SK-N-SH (cell line): ENCODE measurements around the gene RAB22A. TPM values are rescaled to one million over a fixed set of nuclear protein-coding genes. Genes with fewer than 3 reads are reported as not detected.

Experiments
- CTCF ChIA-PET: fragments of 300-600, 350-600 bp; formaldehyde crosslinking; extraction: SDS; loops from one replicate; lab custom pipeline; 2021; lab: Yijun Ruan, JAX
- POLR2A ChIA-PET: fragments of 350-600 bp; sonication (Branson Sonifier 250); formaldehyde crosslinking; extraction: SDS; loops from one replicate; lab custom pipeline; 2020; ENCODE audit warnings: antibody characterized with exemption, inconsistent platforms; lab: Yijun Ruan, JAX
- DNase-seq: peaks from one replicate; pipeline ENCODE4 v3.0.0; 2012
- H2AFZ ChIP-seq: fragments of 200-600 bp; sonication (generic); 2 replicates; pipeline ENCODE4 v1.8.1; 2016; ENCODE audit warnings: antibody characterized with exemption, mild to moderate bottlenecking, low read depth
- H3F3A ChIP-seq: fragments of 200-600 bp; sonication (generic); replicated peaks from 2 replicates; pipeline ENCODE3; 2016; ENCODE audit warnings: antibody characterized with exemption, mild to moderate bottlenecking; ENCODE audit not compliant: insufficient read depth
- H3K27ac ChIP-seq, 2 experiments: fragments of 200-500 bp in 1 of 2; fragments of 200-600 bp in 1 of 2; sonication (Bioruptor generic) in 1 of 2; sonication (generic), shearing (Covaris generic) in 1 of 2; 2 replicates each; pipeline versions ENCODE4 v1.5.1 to v1.6.1; 2014 to 2016; ENCODE audit warnings: low read depth in 2 of 2, inconsistent platforms in 1 of 2, low read length in 1 of 2, mild to moderate bottlenecking in 1 of 2, mixed read lengths in 1 of 2
- H3K27me3 ChIP-seq: fragments of 200-600 bp; sonication (generic), shearing (Covaris generic); 2 replicates; pipeline ENCODE4 v1.6.1; 2016; ENCODE audit warnings: mixed run types; ENCODE audit not compliant: insufficient read depth
- H3K36me3 ChIP-seq, 2 experiments: fragments of 200-500 bp in 1 of 2; fragments of 200-600 bp in 1 of 2; sonication (Bioruptor generic) in 1 of 2; sonication (generic) in 1 of 2; replicated peaks in 1 of 2; 2 replicates each; pipeline versions ENCODE3 to v1.5.1; 2014 to 2016; ENCODE audit warnings: low read length in 1 of 2, mild to moderate bottlenecking in 1 of 2; ENCODE audit not compliant: insufficient read depth in 2 of 2, control insufficient read depth in 1 of 2
- H3K4me1 ChIP-seq, 2 experiments: fragments of 200-500 bp in 1 of 2; fragments of 200-600 bp in 1 of 2; sonication (Bioruptor generic) in 1 of 2; sonication (generic), shearing (Covaris generic) in 1 of 2; 2 replicates each; pipeline versions ENCODE4 v1.5.1 to v1.6.1; 2014 to 2016; ENCODE audit warnings: low read depth in 1 of 2, low read length in 1 of 2, mixed run types in 1 of 2; ENCODE audit not compliant: insufficient read depth in 2 of 2, control insufficient read depth in 1 of 2
- H3K4me2 ChIP-seq: fragments of 200-600 bp; sonication (generic), shearing (Covaris generic); 2 replicates; pipeline ENCODE4 v1.6.1; 2017; ENCODE audit warnings: mixed run types
- H3K4me3 ChIP-seq, 2 experiments: fragments of 200-500 bp in 1 of 2; fragments of 200-600 bp in 1 of 2; sonication (Bioruptor generic) in 1 of 2; sonication (generic), shearing (Covaris generic) in 1 of 2; 2 replicates each; pipeline versions ENCODE4 v1.5.1 to v1.8.1; 2014 to 2016; ENCODE audit warnings: low read depth in 2 of 2, inconsistent platforms in 1 of 2, low read length in 1 of 2, mild to moderate bottlenecking in 1 of 2, mixed read lengths in 1 of 2, moderate library complexity in 1 of 2
- H3K79me2 ChIP-seq: fragments of 200-600 bp; sonication (generic); 2 replicates; pipeline ENCODE4 v1.8.1; 2017; ENCODE audit warnings: mild to moderate bottlenecking; ENCODE audit not compliant: insufficient read depth
- H3K9ac ChIP-seq: fragments of 200-600 bp; sonication (generic); 2 replicates; pipeline ENCODE4 v1.6.1; 2017; ENCODE audit warnings: mixed run types
- H3K9me2 ChIP-seq: fragments of 200-600 bp; sonication (generic); 2 replicates; pipeline ENCODE4 v1.6.1; 2017; ENCODE audit warnings: mixed run types
- H3K9me3 ChIP-seq: fragments of 200-600 bp; sonication (generic); 2 replicates; pipeline ENCODE4 v1.6.1; 2017; ENCODE audit warnings: mixed run types, mild to moderate bottlenecking, moderate library complexity
- H4K20me1 ChIP-seq: fragments of 200-600 bp; sonication (generic); 2 replicates; pipeline ENCODE4 v1.6.1; 2017; ENCODE audit warnings: mild to moderate bottlenecking, mixed run types; ENCODE audit not compliant: insufficient read depth
- CHD2 ChIP-seq: fragments of 150-350 bp; IDR thresholded peaks from 2 replicates; pipeline ENCODE4 v1.6.1; 2018; ENCODE audit warnings: low read length; ENCODE audit not compliant: partially characterized antibody
- CTCF ChIP-seq: fragments of 200-600 bp; sonication (generic); IDR thresholded peaks from 2 replicates; pipeline ENCODE4 v1.6.1; 2017; ENCODE audit warnings: antibody characterized with exemption, mild to moderate bottlenecking, moderate library complexity
- EP300 ChIP-seq, 2 experiments: IDR thresholded peaks; 2 replicates each; pipeline versions ENCODE4 v1.4.0 to v1.6.1; 2012; ENCODE audit warnings: borderline replicate concordance in 1 of 2, low read depth in 1 of 2, low read length in 1 of 2
- EZH2phosphoT487 ChIP-seq: fragments of 200-600 bp; sonication (generic); IDR thresholded peaks from 2 replicates; pipeline ENCODE4 v1.6.1; 2017; ENCODE audit warnings: low read depth, mixed run types, mild to moderate bottlenecking, antibody characterized with exemption, moderate library complexity, borderline replicate concordance
- FOSL2 ChIP-seq: IDR thresholded peaks from 2 replicates; pipeline ENCODE4 v1.4.0; 2012; ENCODE audit warnings: low read depth, mild to moderate bottlenecking, moderate library complexity, borderline replicate concordance
- FOXJ3 ChIP-seq: sonication (generic); formaldehyde crosslinking; IDR thresholded peaks from 2 replicates; pipeline ENCODE4 v1.5.1; 2020; ENCODE audit warnings: mild to moderate bottlenecking, missing genetic modification reagents
- FOXM1 ChIP-seq: IDR thresholded peaks from 2 replicates; pipeline ENCODE4 v1.4.0; 2012; ENCODE audit warnings: low read depth, mild to moderate bottlenecking
- GABPA ChIP-seq: IDR thresholded peaks from 2 replicates; pipeline ENCODE4 v1.4.0; 2012; ENCODE audit warnings: low read depth, mild to moderate bottlenecking
- GATA2 ChIP-seq: sonication (generic); formaldehyde crosslinking; IDR thresholded peaks from 2 replicates; pipeline ENCODE4 v1.5.0; 2020; ENCODE audit warnings: mild to moderate bottlenecking, missing genetic modification reagents
- JUND ChIP-seq: IDR thresholded peaks from 2 replicates; pipeline ENCODE4 v1.4.0; 2012
- MAX ChIP-seq: IDR thresholded peaks from 2 replicates; pipeline ENCODE4 v1.4.0; 2012; ENCODE audit warnings: low read depth
- MXI1 ChIP-seq: IDR thresholded peaks from 2 replicates; pipeline ENCODE4 v1.6.1; 2012; ENCODE audit warnings: mild to moderate bottlenecking, low read depth, low read length, improper control_type of control experiment
- NFIC ChIP-seq: IDR thresholded peaks from 2 replicates; pipeline ENCODE4 v1.4.0; 2012; ENCODE audit warnings: borderline replicate concordance
- NRF1 ChIP-seq: IDR thresholded peaks from 2 replicates; pipeline ENCODE4 v1.6.1; 2012; ENCODE audit warnings: low read depth, mild to moderate bottlenecking, low read length
- RAD21 ChIP-seq: IDR thresholded peaks from 2 replicates; pipeline ENCODE4 v1.6.1; 2012; ENCODE audit warnings: mild to moderate bottlenecking, low read length
- TAF1 ChIP-seq: IDR thresholded peaks from 2 replicates; pipeline ENCODE4 v1.6.1; 2012; ENCODE audit warnings: low read depth, mild to moderate bottlenecking, low read length, moderate library complexity, borderline replicate concordance
- TCF12 ChIP-seq: IDR thresholded peaks from 2 replicates; pipeline ENCODE4 v1.4.0; 2012
- TEAD4 ChIP-seq: IDR thresholded peaks from 2 replicates; pipeline ENCODE4 v1.4.0; 2012; ENCODE audit warnings: mild to moderate bottlenecking, borderline replicate concordance; ENCODE audit not compliant: insufficient read depth
- USF1 ChIP-seq: IDR thresholded peaks from 2 replicates; pipeline ENCODE4 v1.4.0; 2012; ENCODE audit warnings: low read depth, borderline replicate concordance
- USF2 ChIP-seq: fragments of 150-350 bp; IDR thresholded peaks from 2 replicates; pipeline ENCODE4 v1.6.1; 2017; ENCODE audit warnings: antibody characterized with exemption, low read length, low read depth, borderline replicate concordance
- YY1 ChIP-seq: IDR thresholded peaks from 2 replicates; pipeline ENCODE4 v1.4.0; 2012; ENCODE audit warnings: low read depth, mild to moderate bottlenecking
- WGBS: methylation state at CpG from one replicate; pipeline ENCODE4 v1.1.6; 2017; ENCODE audit warnings: low lambda C conversion rate; 5-methylcytosine and 5-hydroxymethylcytosine counted together
- polyA plus RNA-seq, 3 experiments: library from polyadenylated mRNA; depleted of rRNA; stranded (reverse); fragments of >200 nt; gene quantifications; 2 replicates each; pipeline ENCODE4 v1.2.3, GENCODE V29; 2012
- TF ChIP-seq, protein P1 (sequence below): IDR thresholded peaks from 2 replicates; pipeline ENCODE4; 2012
- TF ChIP-seq, protein P2 (sequence below): IDR thresholded peaks from 2 replicates; pipeline ENCODE4 v1.4.0; 2012; ENCODE audit warnings: low read depth, borderline replicate concordance

RAB22A gene
- polyA plus RNA-seq, 1 of the 3 experiments (the other 2 are of a cell fraction) = 10.7 TPM

DNA sequence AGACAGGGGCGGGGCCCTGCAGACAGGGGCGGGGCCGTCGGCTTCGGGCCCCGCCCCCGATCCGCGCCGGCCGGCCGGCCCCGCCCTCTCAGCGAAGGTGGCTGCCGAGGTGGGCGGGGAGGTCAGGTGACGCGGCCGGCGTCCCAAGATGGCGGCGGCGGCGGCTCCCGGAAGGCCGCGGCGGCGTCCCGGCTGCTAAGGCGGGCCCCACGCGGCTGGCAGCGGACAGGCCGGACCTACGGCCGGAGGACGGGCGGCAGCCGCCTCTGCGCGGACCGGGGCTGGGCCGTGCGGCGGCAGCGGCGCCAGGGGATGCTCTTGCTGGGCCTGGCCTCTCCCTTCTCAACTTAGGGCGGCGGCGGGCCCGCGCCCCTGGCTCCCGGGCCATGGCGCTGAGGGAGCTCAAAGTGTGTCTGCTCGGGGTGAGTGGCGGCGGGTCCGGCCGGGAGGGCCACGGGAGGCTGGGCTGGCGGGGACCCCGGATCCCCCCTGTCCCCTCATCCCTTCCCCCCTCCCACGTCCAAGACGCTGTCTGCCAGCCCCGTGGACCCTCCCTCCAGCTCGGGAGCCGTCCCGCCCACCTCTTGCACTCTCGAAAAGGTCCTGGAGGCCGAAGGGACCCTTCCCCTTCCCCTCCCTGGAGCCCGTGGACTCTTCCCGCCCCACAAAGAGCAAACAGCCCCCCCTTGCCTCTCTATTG is at the start of gene RAB22A (continued):
- TF ChIP-seq, protein P1, sequence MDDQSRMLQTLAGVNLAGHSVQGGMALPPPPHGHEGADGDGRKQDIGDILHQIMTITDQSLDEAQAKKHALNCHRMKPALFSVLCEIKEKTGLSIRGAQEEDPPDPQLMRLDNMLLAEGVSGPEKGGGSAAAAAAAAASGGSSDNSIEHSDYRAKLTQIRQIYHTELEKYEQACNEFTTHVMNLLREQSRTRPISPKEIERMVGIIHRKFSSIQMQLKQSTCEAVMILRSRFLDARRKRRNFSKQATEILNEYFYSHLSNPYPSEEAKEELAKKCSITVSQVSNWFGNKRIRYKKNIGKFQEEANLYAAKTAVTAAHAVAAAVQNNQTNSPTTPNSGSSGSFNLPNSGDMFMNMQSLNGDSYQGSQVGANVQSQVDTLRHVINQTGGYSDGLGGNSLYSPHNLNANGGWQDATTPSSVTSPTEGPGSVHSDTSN = no peak
- peak; percentile 46; the same call in 1 of the 2 replicates for TF ChIP-seq MXI1
- TF ChIP-seq NRF1 = no peak
- TF ChIP-seq FOSL2 = no peak
- TF ChIP-seq EP300 (IDR thresholded peaks at IDR 0.05; ENCODE audit: borderline replicate concordance in 1 of 2, low read depth in 1 of 2, low read length in 1 of 2) = no peak
- no peak for TF ChIP-seq CTCF
- peak; percentile 16; the same call in 1 of the 2 replicates for TF ChIP-seq USF2
- no peak for TF ChIP-seq FOXM1
- TF ChIP-seq, all 33 proteins: peak for 7

DNA sequence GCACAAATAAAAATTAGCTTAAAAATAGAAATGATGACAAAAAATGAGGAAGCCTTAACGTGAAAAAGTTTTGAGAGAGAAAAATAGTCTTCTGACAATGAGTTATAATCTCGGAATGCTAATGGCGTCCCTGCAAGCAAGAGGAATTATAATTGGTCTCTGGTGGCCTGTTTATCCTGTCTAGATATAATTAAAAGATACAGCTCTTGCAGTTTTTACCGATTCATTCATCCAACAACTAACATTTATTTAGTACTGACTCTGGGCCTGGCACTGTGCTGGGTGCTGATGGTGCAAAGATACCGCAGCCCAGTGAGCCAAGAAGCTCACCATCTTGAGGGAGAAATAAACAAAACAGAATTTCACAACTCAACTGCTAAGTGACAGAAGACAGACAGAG is 49.5 kb upstream of the RAB22A start:
- Histone ChIP-seq H2AFZ (no peak overlapping the region), H3K9me2 (no peaks in the 10 kb centered on the region), H3K4me2 (peak overlapping the region; percentile 25; the same call in 1 of the 2 replicates), H4K20me1 (no peaks in the 10 kb centered on the region), H3K9ac (no peak overlapping the region), H3K79me2 (peaks cover 40% of the 10 kb centered on the region), H3F3A (peaks cover 29% of the 10 kb centered on the region), H3K27me3 (no peaks in the 10 kb centered on the region), H3K4me3 (no peak overlapping the region; a peak in 1 of 4 replicates), H3K4me1 (peaks cover 15 to 17% of the 10 kb centered on the region in 2 experiments), H3K9me3 (no peaks in the 10 kb centered on the region), H3K27ac (peak overlapping the region; percentile 64 to 84), H3K36me3 (peaks cover 16 to 48% of the 10 kb centered on the region in 2 experiments)
- 34% methylated on average over 5 of the region's 5 CpGs for WGBS
- ChIA-PET POLR2A (no interaction called here), CTCF (interaction anchor here (1.0 to 1.1 kb wide), 2 partner anchors 12 to 26 kb away, joined by 3 to 4 read pairs; no protein-coding TSS in a partner anchor)
- DNase-seq = no peak
- TF ChIP-seq GABPA (no peak), RAD21 (no peak), TEAD4 (no peak), FOSL2 (no peak), USF1 (no peak), NFIC (no peak; the same call in 1 of the 2 replicates), NRF1 (no peak), MAX (no peak), EP300 (IDR thresholded peaks at IDR 0.05; ENCODE audit: borderline replicate concordance in 1 of 2, low read depth in 1 of 2, low read length in 1 of 2) (peak in 1 of 2 experiments; percentile 27; a peak in 1 of 4 replicates), GATA2 (CRISPR knock-in tag) (peak; percentile 18; the same call in 1 of the 2 replicates), FOXJ3 (CRISPR knock-in tag) (no peak), JUND (no peak; the same call in 1 of the 2 replicates), TCF12 (peak; percentile 15; the same call in 1 of the 2 replicates), YY1 (peak; percentile 47; the same call in 1 of the 2 replicates), TAF1 (no peak), EZH2phosphoT487 (no peak), CHD2 (no peak)
- TF ChIP-seq, protein P2, sequence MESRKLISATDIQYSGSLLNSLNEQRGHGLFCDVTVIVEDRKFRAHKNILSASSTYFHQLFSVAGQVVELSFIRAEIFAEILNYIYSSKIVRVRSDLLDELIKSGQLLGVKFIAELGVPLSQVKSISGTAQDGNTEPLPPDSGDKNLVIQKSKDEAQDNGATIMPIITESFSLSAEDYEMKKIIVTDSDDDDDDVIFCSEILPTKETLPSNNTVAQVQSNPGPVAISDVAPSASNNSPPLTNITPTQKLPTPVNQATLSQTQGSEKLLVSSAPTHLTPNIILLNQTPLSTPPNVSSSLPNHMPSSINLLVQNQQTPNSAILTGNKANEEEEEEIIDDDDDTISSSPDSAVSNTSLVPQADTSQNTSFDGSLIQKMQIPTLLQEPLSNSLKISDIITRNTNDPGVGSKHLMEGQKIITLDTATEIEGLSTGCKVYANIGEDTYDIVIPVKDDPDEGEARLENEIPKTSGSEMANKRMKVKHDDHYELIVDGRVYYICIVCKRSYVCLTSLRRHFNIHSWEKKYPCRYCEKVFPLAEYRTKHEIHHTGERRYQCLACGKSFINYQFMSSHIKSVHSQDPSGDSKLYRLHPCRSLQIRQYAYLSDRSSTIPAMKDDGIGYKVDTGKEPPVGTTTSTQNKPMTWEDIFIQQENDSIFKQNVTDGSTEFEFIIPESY = no peak
